Effector memory CD4-positive, alpha-beta T cell (primary cell): ENCODE measurements around the gene ZDHHC14.

Experiments used
- DNase-seq, 3 donors: peaks; one replicate each; pipeline ENCODE4 v3.0.0-alpha.2; 2020
- H3K27ac ChIP-seq: 2 replicates; pipeline ENCODE4 v1.7.0; 2013; ENCODE audit warnings: mild to moderate bottlenecking, low read length, moderate library complexity; ENCODE audit not compliant: insufficient read depth, poor library complexity, severe bottlenecking
- H3K27me3 ChIP-seq: replicated peaks from 2 replicates; pipeline ENCODE4 v1.7.0; 2013; ENCODE audit warnings: mild to moderate bottlenecking, low read length; ENCODE audit not compliant: insufficient read depth, control insufficient read depth, poor library complexity, severe bottlenecking
- H3K36me3 ChIP-seq: 2 replicates; pipeline ENCODE4 v1.7.0; 2013; ENCODE audit warnings: mild to moderate bottlenecking, low read length, moderate library complexity; ENCODE audit not compliant: control insufficient read depth, insufficient read depth
- H3K4me1 ChIP-seq: 2 replicates; pipeline ENCODE4 v1.7.0; 2013; ENCODE audit warnings: low read length, mild to moderate bottlenecking; ENCODE audit not compliant: control insufficient read depth, insufficient read depth, poor library complexity, severe bottlenecking
- H3K4me3 ChIP-seq: 2 replicates; pipeline ENCODE4 v1.7.0; 2013; ENCODE audit warnings: low read length, low read depth, mild to moderate bottlenecking; ENCODE audit not compliant: insufficient read depth, poor library complexity, severe bottlenecking
- H3K9me3 ChIP-seq: 2 replicates; pipeline ENCODE4 v1.7.0; 2013; ENCODE audit warnings: mild to moderate bottlenecking, low read length, moderate library complexity; ENCODE audit not compliant: control insufficient read depth

Gene ZDHHC14

DNA sequence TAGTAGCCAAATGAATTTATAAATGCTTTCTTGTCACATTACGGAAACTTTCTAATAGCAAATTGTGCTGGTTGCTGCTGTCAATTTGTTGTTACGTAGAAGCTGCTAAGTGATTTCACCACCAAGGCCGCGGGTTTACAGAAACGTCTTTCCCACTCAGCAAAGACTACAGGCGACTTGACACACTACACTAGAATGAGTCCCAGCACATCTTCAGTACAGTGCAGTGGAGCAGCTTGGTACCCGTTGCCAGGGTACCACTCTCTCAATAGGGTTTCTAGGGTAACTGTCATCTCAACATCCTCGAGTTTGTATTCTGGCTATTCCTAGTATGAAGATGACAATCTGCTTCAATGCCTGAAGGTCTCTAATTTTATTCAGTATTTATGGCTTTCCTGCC, 22.7 kb upstream of the ZDHHC14 start:
- Histone ChIP-seq H3K4me3 (no peak overlapping the region), H3K27ac (no peak overlapping the region), H3K9me3 (no peaks in the 10 kb centered on the region), H3K27me3 (peaks cover 6% of the 10 kb centered on the region), H3K36me3 (no peaks in the 10 kb centered on the region), H3K4me1 (no peaks in the 10 kb centered on the region)
- no peak for DNase-seq

DNA sequence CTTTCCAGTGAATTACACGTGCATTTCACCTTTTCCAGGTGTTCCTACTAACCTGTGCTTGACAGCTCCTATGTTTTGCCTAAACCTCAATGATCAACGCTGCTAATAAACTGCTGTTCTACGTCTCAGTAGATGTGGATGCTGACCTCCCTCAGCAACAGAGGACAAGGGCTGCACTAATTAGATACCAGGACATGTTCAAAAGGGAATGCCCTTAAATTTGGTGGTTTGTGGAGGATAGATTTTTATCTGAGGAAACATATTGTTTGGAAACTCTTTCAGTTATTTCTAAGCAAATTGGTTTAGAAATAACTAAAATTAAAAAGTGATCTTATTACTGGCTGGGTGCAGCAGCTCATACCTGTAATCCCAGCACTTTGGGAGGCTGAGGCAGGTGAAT, 19.1 kb upstream of the ZDHHC14 start:
- Histone ChIP-seq H3K9me3 (no peaks in the 10 kb centered on the region), H3K4me1 (no peaks in the 10 kb centered on the region), H3K4me3 (no peak overlapping the region), H3K36me3 (no peaks in the 10 kb centered on the region), H3K27ac (no peak overlapping the region), H3K27me3 (peaks cover 8% of the 10 kb centered on the region)
- no peak for DNase-seq

DNA sequence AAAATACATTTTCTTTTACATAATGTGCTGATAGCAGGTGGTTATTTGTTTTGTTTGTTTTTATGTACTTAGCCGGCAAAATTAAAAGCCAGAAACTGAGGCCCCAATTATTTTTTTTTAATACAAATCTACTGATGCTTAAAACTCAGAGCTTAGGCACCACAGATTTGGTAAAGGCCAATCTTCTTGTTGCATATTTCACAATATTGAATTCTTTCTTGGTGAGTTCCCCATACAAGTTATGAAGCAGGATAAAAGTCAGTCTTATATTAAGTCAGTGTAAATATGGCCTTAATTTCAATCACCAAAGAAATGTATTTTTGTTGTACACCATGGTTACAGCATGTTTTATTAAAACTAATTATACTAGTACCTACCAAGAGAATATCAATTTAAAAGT, 16.3 kb upstream of the ZDHHC14 start:
- Histone ChIP-seq H3K27ac (no peak overlapping the region), H3K36me3 (no peaks in the 10 kb centered on the region), H3K27me3 (peaks cover 6% of the 10 kb centered on the region), H3K4me3 (no peak overlapping the region), H3K4me1 (peaks cover 5% of the 10 kb centered on the region), H3K9me3 (no peaks in the 10 kb centered on the region)
- no peak for DNase-seq

DNA sequence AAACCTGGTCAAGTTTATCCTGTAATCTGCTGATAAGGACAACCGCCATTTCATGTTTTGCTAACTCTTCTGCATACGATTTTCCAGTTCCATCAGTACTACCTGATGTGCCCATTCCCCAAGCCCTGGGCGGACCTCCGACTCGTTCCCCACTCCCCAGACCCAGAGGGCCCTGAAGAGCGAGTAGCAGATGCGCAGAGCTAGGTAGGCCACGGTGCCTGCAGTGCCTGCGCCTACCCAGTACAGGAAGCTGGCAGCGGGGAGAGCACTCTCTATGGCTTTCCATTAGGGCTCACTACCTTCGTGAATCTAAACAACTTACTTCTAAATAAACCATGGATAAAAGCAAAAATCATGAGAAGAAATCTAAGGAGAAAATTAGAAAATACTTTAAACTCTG, 14.3 kb upstream of the ZDHHC14 start:
- Histone ChIP-seq H3K27me3 (peaks cover 6% of the 10 kb centered on the region), H3K27ac (no peak overlapping the region), H3K9me3 (no peaks in the 10 kb centered on the region), H3K4me1 (peaks cover 7% of the 10 kb centered on the region), H3K36me3 (no peaks in the 10 kb centered on the region), H3K4me3 (no peak overlapping the region)
- no peak for DNase-seq

DNA sequence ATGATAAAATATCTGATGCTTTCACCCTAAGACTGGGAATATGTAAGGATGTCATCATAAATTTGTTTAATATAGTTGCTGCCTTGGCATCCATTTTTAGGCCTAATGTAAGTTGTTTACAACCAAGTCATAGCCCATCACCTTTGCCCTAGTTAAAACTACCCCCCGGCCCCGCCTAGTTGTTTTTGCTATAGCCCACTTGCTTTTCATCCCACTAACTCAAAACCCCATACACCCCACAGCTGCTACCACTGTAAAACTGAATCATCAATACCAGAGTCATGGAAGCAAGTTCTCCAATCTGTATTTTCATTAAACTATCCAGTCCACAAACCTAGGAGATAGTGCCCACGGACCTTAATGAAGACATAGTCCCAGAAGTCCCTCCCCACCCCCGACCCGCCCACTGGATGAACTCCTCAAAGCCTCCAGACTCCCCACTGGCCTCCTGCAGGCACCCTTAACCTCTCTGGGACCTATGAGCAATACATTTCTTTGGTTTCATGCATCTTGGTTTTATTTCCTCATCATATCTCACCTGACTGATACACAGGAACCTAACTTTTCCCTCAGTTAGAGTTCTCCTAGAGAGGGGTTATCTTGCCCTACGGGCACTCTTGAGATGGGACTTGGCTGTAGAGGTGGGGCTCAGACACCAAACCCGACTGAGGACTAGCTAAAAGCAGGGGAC, 12.5 kb upstream of the ZDHHC14 start:
- no peak for DNase-seq
- no peaks in the 10 kb centered on the region for H3K9me3 ChIP-seq

DNA sequence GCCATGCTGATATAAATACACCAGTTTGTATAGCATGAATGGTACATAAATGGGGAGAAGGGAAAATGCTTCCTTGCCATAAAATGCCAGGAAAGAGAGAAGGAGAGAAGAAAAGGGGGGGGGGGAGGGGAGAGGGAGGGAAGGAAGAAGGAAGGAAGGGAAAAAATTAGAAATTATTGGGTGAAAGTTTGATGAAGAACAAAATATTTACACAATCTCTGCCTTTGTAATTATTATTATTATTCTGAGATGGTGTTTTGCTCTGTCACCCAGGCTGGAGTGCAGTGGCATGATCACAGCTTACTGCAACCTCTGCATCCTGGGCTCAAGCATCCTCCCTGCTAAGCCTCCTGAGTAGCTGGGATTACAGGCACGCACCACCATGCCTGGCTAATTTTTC, 10.2 kb upstream of the ZDHHC14 start:
- no peak overlapping the region for H3K4me3 ChIP-seq
- DNase-seq: no peak
- H3K27ac ChIP-seq: no peak overlapping the region
- H3K4me1 ChIP-seq: peaks cover 7% of the 10 kb centered on the region
- H3K36me3 ChIP-seq: no peaks in the 10 kb centered on the region
- no peaks in the 10 kb centered on the region for H3K9me3 ChIP-seq
- peaks cover 5% of the 10 kb centered on the region for H3K27me3 ChIP-seq

More for the DNA sequence above, 12.5 kb upstream of the ZDHHC14 start:
- Histone ChIP-seq H3K27me3 (peaks cover 6% of the 10 kb centered on the region), H3K4me1 (peaks cover 7% of the 10 kb centered on the region), H3K36me3 (no peaks in the 10 kb centered on the region), H3K27ac (no peak overlapping the region), H3K4me3 (no peak overlapping the region)

DNA sequence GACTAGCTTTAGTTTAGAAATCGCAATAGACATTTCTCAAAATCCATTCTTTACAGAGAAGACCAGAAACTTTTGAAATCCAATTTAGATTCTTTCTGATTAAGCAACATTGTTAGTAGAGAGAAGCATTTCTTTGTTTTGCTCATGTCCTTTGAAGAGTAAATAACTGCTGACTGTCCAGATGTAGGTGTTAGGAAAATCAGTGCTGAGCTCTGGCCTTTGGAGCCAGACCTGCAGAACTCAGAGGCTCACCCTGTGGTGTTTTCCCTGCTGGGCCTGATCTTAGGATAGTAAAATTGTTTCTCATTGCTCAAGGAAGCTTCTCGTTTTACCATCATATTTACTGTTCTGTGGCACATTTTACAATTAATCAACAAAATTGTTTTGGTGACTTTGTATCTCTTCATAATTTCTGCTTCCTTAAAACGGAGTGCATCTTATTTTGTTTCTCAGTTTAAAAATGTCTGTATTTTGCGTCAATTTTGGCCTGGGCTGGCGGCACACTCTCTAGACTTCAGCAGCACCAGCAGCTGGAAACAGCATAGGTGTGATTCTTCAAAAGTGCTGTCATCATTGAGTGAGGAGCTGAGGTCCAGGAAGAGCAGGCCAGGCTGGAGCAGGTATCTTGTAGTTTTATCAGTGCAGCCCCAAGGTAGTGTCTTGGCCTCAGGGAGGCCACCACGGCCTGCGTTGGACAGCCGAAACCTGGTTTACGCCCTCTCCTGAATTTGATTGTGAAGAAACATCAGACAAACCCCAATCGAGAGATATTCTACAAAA, 8.3 kb upstream of the ZDHHC14 start:
- Histone ChIP-seq H3K27me3 (no peaks in the 10 kb centered on the region), H3K27ac (no peak overlapping the region), H3K4me3 (no peak overlapping the region), H3K9me3 (no peaks in the 10 kb centered on the region), H3K4me1 (peaks cover 7% of the 10 kb centered on the region), H3K36me3 (no peaks in the 10 kb centered on the region)
- DNase-seq: no peak

DNA sequence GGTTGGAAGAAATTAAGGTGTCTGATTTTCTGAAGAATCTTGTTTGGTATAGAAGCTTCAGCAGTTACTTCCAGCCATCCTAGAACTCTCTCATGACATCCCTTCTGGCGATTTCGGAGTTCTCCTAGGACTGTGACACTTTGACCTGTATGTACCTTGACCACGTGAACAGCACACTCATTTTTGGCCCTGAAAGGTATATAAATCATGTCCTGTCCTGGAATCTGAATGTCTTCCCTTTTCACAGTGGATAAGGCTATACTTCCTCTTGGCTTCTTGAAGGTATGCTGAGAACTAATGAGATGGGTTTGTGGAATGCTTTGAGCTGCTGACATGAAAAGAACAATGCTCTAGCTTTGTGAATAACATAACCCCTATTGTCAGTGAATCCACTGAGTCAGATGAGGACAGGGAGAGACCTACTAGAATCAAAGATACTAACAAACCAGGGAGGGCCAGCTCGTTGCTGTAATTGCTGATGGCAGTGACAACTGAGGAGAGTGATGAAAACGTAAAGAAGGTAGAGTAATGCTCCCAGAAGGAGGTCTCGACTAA, 6.0 kb upstream of the ZDHHC14 start:
- Histone ChIP-seq H3K27me3 (no peaks in the 10 kb centered on the region), H3K36me3 (no peaks in the 10 kb centered on the region), H3K4me3 (no peak overlapping the region), H3K9me3 (no peaks in the 10 kb centered on the region), H3K27ac (no peak overlapping the region), H3K4me1 (no peaks in the 10 kb centered on the region)
- DNase-seq: no peak

DNA sequence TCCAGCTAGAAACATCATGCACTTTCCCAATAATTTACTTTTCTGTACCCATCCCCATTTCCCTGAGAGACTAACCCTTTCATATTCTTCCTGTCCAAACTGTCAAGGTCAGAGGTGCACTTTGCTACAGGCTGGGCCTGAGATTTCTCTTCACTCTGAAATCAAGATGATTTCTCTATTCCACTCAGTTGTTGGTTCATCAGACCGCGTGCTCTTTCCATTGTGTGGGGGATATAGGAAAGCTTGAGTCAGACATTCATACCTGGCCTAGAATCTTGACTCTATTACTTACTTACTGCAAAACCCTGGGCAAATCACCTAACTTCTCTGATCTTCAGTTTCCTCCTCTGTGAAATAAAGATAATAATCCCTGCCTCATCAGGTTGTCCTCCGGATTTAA, 4.7 kb upstream of the ZDHHC14 start:
- H3K27me3 ChIP-seq: no peaks in the 10 kb centered on the region
- H3K4me3 ChIP-seq: no peak overlapping the region
- no peaks in the 10 kb centered on the region for H3K4me1 ChIP-seq
- H3K9me3 ChIP-seq: no peaks in the 10 kb centered on the region
- H3K27ac ChIP-seq: no peak overlapping the region
- H3K36me3 ChIP-seq: no peaks in the 10 kb centered on the region
- DNase-seq: no peak

DNA sequence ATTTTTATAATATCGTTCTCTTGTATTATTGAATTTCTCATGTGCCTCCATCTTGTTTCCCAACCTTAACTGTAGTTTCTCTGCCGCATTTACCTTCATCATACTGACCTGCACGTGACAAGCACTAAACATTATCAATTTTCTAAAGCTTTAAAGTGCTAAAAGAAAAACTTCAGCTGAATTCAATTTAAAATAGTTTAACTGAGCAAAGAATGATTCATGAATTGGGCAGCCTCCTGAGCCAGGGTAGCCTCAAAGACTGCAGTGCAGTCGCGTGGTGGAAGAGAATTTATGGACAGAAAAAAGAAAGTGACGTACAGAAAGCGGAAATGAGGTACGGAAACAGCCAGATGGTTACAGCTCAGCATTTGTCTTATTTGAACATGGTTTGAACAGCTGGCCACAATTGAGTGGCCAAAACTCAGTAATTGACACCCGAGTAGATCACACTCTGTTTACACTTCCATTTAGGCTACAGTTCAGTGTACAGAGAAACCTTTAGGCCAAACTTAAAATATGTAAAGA, 4.2 kb upstream of the ZDHHC14 start:
- Histone ChIP-seq H3K9me3 (no peaks in the 10 kb centered on the region), H3K27me3 (no peaks in the 10 kb centered on the region), H3K4me3 (no peak overlapping the region), H3K36me3 (no peaks in the 10 kb centered on the region), H3K4me1 (no peaks in the 10 kb centered on the region), H3K27ac (no peak overlapping the region)
- DNase-seq: no peak
